GM06990 (cell line): Measurements from ENCODE around the gene ITGB1.

ENCODE experiments used
- DNase-seq: peaks from one replicate; pipeline ENCODE4 v3.0.0-alpha.2; 2011; ENCODE audit not compliant: insufficient read length; ENCODE audit errors: extremely low read depth
- H3K27me3 ChIP-seq: replicated peaks from 2 replicates; pipeline ENCODE4 v1.6.0; 2011; ENCODE audit warnings: low read length; ENCODE audit not compliant: control insufficient read depth, insufficient read depth
- H3K36me3 ChIP-seq: 2 replicates; pipeline ENCODE4 v1.5.1; 2011; ENCODE audit warnings: low read length; ENCODE audit not compliant: control insufficient read depth, insufficient read depth
- H3K4me3 ChIP-seq: replicated peaks from 2 replicates; pipeline ENCODE4 v1.5.1; 2011; ENCODE audit warnings: low read depth, mild to moderate bottlenecking, control low read depth, low read length
- CTCF ChIP-seq: IDR thresholded peaks from 2 replicates; pipeline ENCODE4 v1.5.1; 2011; ENCODE audit warnings: low read length, control low read depth, mild to moderate bottlenecking, inconsistent platforms; ENCODE audit not compliant: insufficient read depth, poor library complexity, severe bottlenecking

Gene ITGB1

DNA sequence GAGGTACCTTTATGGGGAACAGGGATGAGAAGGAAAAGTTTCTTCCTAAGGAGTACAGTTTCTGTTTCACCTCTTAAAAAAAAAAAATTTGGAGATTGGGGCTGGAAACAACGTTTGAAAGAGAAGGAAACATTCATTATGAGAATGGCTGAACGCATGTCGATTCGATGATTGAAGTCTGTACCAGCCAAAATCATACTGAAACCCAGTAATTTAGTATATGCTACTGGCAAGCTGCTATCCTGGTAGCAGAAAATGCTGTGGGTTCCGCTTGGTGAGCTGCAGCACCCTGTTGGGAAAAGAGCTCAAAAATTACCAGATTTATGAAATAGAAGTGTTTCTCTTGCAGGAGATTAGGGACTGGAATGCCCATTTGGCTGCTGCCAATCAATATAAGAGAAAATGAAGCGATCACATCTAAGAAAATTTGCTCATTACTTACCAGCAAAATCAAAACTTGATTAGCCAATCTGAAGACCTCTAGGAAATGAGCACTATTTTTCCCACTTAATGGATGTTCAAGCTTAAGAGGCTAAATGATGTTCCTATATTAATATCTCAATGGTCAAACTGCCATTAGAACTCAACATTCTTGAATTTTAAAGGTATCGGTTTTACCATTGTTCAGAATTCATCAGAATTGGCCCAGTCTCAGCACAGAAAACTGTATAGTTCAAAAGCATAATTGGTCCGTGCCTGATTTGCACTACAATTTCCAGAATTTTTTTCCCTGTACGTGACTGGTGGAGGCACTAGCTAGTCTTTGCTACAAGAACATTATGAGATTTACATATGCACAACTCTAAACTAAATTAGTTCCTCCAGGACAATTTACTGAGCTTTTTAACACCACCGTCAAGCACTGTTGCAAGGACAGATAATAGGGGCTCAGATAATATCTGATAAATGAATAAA lies 1.2 kb upstream of the ITGB1 start:
- no peak for TF ChIP-seq CTCF
- Histone ChIP-seq H3K27me3 (no peaks in the 10 kb centered on the region), H3K4me3 (peak overlapping the region; percentile 97), H3K36me3 (no peaks in the 10 kb centered on the region)
- DNase-seq, result peak; percentile 29

- no peaks in the 10 kb centered on the region for H3K27me3 ChIP-seq
- H3K4me3 ChIP-seq, result peak overlapping the region; percentile 97
- DNase-seq, result peak; percentile 57
- TF ChIP-seq CTCF, result no peak
- H3K36me3 ChIP-seq, result no peaks in the 10 kb centered on the region
These were observed 517 bp downstream of the ITGB1 start for GRCh38 chr10:32957341-32958084.

GRCh38 chr10:32956365-32957197 lies 1.4 kb downstream of the ITGB1 start:
- no peaks in the 10 kb centered on the region for H3K27me3 ChIP-seq
- peak overlapping the region; percentile 97 for H3K4me3 ChIP-seq
- DNase-seq, result no peak
- no peaks in the 10 kb centered on the region for H3K36me3 ChIP-seq
- TF ChIP-seq CTCF, result no peak

GRCh38 chr10:32955790-32956189 lies 2.2 kb downstream of the ITGB1 start:
- Histone ChIP-seq H3K4me3 (no peak overlapping the region), H3K36me3 (no peaks in the 10 kb centered on the region), H3K27me3 (no peaks in the 10 kb centered on the region)
- TF ChIP-seq CTCF, result no peak
- no peak for DNase-seq

GRCh38 chr10:32955299-32955772 lies 2.7 kb downstream of the ITGB1 start:
- DNase-seq, result no peak
- no peak for TF ChIP-seq CTCF
- no peak overlapping the region for H3K4me3 ChIP-seq
- no peaks in the 10 kb centered on the region for H3K27me3 ChIP-seq
- no peaks in the 10 kb centered on the region for H3K36me3 ChIP-seq
